Activated CD4-positive, alpha-beta T cell treated with anti-CD3 and anti-CD28 coated beads, Interleukin-2, Interleukin-4, amounts not matched to agents 100 ng/mL and 50 ng/mL, durations not matched to agents 16 hours and 8 hours (primary cell): ENCODE data around the gene CLK4.

Experiments
- DNase-seq: peaks from one replicate; pipeline ENCODE4 v3.0.0-alpha.2; 2020; ENCODE audit warnings: low spot score

Gene CLK4

DNA sequence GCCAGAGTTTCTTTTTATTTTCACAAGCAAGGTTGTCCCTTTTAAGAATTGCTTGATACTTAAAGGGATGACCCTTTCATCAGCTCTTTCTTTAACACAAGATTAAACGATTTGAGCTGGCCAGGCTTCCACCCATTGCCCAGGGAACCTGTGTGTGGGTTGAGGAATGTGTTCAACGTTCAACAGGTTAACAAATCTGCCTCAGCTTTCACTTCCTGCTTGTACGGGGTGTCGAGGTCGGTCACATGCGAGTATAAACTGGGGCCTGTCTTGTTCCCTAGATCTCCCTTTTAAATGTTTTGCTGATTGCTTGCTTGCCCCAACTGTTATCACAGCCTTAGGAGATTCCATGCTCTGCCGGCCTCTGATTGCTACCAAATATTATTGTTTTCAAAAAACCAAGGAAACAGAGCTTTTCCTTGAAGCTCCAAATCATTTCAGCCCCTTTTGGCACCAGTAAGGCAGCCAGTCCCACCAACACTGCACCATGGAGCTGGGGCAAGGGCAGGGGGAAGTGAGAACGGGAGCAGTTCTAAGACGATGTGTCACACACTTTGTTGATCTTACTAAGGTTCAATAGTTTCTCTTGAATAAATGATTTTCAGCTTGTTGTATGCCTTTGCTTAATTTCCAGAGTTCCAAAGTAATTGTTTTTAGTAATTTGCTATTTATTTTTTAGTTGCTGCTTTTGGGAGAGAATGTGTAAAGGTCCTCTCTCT lies 10.7 kb upstream of the CLK4 start:
- no peak for DNase-seq

DNA sequence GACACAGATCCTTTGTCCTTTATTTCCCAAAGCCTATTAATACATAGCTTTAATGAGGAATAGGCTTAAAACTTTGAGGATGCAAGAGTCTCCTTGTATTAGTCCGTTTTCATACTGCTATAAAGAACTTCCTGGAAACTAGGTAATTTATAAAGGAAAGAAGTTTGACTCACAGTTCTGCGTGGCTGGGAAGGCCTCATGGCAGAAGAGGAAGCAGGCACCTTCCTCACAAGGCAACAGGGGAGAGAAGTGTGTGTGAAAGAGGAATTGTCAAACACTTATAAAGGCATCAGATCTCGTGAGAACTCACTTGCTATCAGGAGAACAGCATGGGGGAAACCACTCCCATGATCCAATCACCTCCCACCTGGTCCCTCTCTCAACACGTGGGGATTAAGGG lies 5.4 kb upstream of the CLK4 start:
- no peak for DNase-seq

DNA sequence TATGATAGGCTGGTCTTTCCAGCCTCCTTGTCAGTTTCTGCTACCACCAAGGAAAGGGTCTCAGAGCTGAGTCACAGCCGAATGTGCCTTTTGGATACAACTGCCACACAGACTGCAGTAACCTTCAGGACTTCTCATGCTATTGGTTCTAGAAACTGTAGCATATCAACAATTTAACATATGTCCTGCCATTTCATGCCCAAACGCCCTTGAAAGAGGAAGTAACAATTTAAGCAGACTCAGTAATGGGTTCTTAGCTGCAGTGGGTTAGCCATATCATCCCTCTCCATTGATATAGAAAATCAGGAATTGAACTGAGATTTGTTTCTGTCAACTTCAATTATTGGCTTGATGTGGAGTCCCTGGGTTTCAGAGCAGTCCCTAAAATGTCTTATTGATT lies 4.1 kb upstream of the CLK4 start:
- no peak for DNase-seq

GRCh38 chr5:178630475-178630930 lies 3.7 kb upstream of the CLK4 start:
- DNase-seq, result no peak

DNA sequence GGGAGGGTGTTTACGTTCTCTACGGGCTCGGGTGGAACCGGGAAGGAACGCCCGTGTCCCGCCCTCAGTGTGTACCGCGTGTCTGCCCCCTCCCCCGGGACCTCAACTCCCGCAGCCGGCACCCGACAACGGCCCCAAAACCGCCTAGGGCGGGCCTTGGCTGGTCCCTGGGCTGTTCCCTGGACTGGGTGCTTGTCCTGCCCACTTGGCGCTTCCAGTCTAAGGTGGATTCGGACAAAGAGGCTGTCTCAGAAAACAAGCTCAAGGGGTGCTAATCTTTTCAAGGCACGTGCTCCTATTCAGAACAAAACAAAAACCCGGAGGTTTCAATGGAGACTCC lies 379 bp upstream of the CLK4 start:
- no peak for DNase-seq

DNA sequence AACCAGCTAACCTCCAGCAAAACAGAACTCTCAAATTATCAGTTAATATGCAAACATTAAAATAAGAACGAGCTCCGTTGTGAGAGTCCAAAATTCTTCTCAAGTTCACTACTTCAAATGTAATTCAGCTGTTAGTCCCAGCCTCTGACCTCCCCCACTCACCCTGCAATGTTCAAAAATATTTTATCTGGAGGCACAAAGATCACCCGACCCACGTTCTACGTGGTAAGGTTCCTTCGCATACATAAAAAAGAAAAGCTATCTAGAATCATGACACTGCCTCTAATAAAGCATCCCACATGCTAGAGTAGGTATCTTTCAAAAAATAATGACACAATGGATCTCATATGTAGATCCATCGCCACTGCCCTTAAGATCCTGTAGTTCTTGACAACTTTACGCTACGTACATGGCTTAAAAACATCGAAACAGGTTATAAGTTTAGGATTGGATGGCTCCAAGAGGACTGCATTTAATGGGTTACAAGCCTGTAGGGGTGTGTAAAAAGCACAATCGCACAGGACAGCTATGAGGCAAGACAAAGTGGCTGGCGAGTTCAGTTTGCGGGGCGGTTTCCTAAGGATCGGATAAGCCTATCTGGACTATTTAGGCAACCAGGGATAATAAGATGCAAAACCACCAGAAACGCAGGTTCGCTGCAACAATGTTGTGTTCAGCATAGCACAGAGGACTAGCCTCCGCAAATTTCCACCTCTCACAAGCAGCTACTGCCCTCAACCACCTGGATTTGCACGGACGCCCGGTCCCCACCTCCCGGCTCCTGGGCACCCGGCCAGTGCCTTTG lies 969 bp downstream of the CLK4 start:
- peak; percentile 17 for DNase-seq

DNA sequence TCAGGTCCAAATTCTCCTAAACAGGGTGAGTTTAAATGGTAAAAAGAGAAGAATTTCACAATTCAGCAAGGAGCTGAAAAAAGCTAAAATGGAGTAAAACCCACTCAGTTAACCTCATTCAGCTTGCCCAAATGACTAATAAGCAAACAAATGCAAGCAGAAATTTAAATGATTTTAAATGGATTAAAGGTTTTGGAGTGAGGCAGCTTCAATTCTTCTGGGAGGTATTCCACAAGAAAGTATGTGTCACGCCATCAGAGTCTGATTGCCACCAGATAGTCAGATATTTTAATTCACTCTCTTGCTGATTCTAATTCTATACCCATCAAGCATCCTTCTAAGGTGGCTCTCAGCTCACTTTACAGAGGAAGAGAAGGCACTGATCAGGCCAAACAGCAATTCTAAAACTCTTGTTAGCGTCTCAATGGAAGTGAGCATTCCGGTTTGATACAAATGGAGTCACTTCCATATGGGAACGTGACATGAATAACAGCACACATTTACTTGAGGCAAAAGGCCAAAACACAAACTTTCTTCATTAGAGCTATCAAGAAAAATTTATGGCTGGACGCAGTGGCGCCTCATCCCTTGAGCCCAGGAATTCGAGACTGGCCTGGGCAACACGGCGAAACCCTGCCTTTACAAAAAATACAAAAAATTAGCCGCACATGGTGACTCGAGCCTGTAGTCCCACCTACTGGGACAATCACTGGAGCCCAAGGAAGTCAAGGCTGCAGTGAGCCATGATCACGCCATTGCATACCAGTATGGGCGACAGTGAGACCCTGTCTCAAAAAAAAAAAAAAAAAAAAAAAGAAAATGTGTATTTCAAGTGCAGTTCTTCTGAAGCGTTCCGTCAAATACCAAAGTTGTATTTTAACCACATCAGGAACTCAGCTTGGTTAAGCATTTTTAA lies 2.0 kb downstream of the CLK4 start:
- no peak for DNase-seq

DNA sequence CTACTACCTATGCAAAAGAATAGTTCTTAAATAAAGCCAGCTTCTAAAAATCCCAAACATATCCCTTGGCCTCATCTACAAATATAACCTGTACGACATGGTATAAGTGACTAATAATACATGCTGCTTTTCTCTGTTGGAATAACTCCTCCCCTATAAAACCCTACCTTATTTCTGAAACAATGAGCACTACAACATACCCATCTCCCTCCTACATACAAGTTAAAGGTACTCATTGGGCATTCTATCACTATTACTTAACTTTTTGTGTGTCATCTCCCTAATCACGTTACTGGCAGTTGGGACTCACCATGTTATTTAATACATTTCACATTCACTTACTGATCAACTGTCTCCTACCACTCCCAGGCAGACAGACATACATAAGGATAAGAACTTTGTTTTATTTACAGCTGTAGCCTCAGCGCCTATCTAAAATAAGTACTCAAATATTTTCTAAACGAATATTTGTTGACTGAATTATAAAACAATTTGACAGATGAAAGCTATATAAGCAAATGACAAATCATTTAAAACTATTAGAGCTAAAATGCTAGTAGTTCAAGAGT lies 4.1 kb downstream of the CLK4 start:
- DNase-seq, result no peak

- no peak for DNase-seq
These were observed 7.5 kb downstream of the CLK4 start for GRCh38 chr5:178619390-178619789.

- DNase-seq, result no peak
These were observed 14.6 kb downstream of the CLK4 start for GRCh38 chr5:178612299-178612698.

DNA sequence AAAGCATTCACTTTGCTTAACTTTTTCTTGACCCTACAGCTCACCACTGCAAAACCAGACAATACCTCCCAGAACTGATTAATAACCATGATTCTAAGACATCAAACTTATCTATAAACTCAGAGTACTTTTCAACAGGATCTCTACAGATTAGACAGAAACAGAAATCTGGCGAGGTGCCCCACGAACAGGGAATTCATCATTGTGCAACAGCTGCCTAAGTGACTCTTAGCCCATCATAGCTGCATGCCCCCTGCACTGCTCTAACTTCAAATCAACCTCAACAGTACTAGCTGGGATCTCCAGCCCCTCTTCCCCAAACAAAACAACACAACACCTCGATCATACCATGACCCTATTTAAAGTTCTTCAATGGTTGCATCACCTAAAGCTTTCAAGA lies 20.6 kb downstream of the CLK4 start:
- DNase-seq, result no peak

DNA sequence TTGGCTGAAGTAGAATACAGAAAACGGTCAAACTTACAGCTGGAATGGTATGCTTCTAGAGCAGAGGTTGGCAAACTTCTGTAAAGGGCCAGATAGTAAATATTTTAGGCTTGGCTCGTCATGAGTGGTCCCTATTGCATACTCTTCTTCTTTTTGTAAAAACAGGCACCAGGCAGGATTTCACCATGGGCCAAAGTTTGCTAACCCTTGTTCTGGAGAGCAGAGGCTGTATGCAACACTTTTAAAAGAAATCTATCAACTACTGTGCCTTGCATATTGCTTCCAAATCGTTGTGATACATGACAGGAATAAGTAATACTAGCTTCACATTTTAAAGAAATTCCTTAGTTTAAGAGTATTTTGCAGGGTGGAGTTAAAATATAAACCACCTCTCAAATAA lies 21.1 kb downstream of the CLK4 start:
- DNase-seq, result no peak

DNA sequence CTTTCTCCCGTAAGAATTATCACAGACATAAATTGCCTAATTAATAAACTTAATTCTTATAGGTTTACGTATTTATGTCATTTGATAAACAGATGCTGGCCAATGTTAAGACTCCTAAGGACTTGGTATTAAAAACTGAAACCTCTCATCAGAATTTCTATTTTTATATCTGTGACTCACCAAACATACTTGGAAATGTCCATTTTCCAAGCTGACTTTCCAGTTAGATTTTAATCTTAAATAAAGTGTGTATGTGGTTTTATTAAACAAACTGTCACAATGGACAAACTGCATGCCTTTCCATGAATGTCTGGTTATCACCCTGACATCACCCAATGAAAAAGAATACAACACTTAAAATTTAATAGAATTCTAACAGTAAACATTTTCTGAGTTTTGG lies 24.1 kb downstream of the CLK4 start:
- DNase-seq, result no peak

GRCh38 chr5:178595750-178596149 lies 31.1 kb downstream of the CLK4 start:
- DNase-seq, result no peak

GRCh38 chr5:178595150-178595549 lies 31.7 kb downstream of the CLK4 start:
- no peak for DNase-seq

DNA sequence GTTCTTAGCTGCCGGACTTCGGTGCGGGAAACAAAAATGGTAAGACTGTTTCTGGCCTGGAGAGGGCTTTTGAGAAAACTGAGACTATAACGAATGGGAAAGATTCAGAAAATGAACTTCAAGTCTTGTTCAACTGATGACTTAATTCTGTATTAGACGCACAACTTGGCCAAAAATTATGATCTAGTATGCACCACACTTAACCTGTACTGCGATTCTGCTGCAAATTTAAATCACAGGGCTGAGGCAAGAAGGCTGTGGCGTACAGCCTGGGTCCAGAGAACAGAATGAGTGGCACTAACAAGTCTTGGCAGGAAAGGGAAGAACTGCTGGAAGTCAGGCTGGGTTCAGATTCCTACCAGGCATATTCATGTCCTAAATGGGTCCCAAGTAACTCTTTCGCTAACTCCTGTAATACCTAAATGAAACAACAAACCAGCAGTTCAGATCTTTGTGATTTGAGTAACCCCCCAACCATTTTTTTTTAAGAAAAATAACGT lies 35.9 kb downstream of the CLK4 start:
- DNase-seq, result no peak

DNA sequence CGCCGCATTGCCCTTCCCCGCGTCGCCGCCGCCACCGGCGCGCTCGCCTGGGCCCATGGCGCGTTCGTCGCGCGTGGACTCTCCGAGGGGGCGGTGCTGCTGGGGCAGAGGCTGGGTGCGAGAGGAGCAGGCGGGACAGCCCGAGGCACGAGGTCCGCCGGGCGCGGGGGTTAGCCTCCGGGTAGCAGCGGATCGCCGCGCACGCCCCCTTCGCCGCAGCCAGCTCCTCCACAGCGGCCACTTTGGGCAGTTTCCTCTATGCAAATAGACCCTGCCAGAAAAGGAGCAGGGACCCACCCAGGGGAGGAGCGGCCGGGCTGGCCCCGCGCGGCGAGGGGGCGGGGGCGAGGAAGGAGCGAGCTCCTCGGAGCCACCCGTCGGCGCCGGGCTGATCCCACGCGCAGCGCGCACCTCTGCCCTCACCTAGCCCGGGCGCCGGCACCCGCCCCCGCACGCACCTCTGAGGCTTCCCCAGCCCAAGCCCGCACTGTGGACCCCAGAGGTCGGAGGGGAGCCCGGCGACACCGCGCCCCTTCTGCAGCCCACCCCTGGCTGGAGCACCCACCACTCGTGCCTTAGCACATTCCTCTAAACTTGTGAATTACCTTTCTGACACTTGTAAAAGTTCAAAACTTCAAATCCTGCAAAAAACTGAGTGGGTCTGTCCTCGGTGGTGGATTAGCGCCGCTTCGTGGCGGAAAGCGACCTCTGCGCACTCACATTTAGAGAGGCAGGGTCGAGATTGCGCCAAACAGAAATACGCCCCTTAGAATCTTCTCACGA lies 36.5 kb downstream of the CLK4 start, which contains the start of gene COL23A1:
Gene COL23A1, minus strand, starts transcription at position 253 of the 783 bp plus-strand sequence.
- peak; percentile 5 for DNase-seq

- DNase-seq, result no peak
These were observed 37.4 kb downstream of the CLK4 start for GRCh38 chr5:178589180-178590140.

DNA sequence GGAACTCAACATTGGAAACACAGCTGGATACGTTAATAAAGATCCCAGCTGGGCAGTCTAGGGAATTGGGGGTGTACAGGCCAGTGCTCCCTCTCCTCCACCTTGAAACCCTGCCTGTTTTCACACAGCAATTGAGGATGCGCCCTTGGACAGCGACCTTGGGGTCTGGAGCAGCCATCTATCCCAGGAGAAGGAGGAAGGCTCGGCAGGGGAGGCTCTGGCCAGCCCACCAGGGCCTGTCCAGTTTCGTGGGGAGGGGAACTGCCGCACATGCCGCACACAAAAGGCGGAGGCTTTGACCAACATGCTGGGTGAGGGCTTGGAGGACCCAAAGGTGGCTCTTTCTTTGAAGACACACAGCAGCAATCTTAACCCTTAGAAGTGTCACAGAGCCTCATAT lies 38.1 kb downstream of the CLK4 start:
- no peak for DNase-seq
